GM18867 (cell line): ENCODE measurements around the gene ZNF263.

Source experiments
- ATAC-seq: cut with Tn5 transposase; IDR thresholded peaks from one replicate; pipeline ENCODE4 v1.9.1; 2021; ENCODE audit warnings: mild to moderate bottlenecking, moderate library complexity; ENCODE audit not compliant: unreplicated experiment

Gene ZNF263

GRCh38 chr16:3282730-3283542 is at the start of gene ZNF263:
TSS of gene ZNF263 (plus strand) at chr16:3283491. CDS start at chr16:3283819, 328 bp downstream.
- peak; percentile 77 for ATAC-seq

- no peak for ATAC-seq
These were observed 48.8 kb upstream of the ZNF263 start for GRCh38 chr16:3234543-3234856.

- ATAC-seq = peak; percentile 92
These were observed 48.3 kb upstream of the ZNF263 start, which contains the start of gene ZNF200 for GRCh38 chr16:3234857-3235561. TSS of gene ZNF200 (minus strand) at chr16:3235158. CDS start at chr16:3233755, 1,403 bp downstream.

- no peak for ATAC-seq
These were observed 47.2 kb upstream of the ZNF263 start for GRCh38 chr16:3235856-3236669.

- ATAC-seq = no peak
These were observed 41.5 kb upstream of the ZNF263 start for GRCh38 chr16:3241761-3242160.

GRCh38 chr16:3242709-3243108 is 40.6 kb upstream of the ZNF263 start:
- ATAC-seq = no peak

GRCh38 chr16:3243882-3244281 is 39.4 kb upstream of the ZNF263 start:
- ATAC-seq = no peak

GRCh38 chr16:3246002-3246401 is 37.3 kb upstream of the ZNF263 start:
- ATAC-seq = no peak

- no peak for ATAC-seq
These were observed 36.4 kb upstream of the ZNF263 start for GRCh38 chr16:3246876-3247275.

- no peak for ATAC-seq
These were observed 34.7 kb upstream of the ZNF263 start for GRCh38 chr16:3248596-3248995.

- no peak for ATAC-seq
These were observed 34.3 kb upstream of the ZNF263 start for GRCh38 chr16:3249020-3249419.

- no peak for ATAC-seq
These were observed 33.8 kb upstream of the ZNF263 start for GRCh38 chr16:3249451-3249850.

GRCh38 chr16:3252967-3253366 is 30.3 kb upstream of the ZNF263 start:
- no peak for ATAC-seq

- ATAC-seq = no peak
These were observed 29.0 kb upstream of the ZNF263 start for GRCh38 chr16:3254309-3254708.

- ATAC-seq = no peak
These were observed 27.0 kb upstream of the ZNF263 start, which contains the start of gene MEFV for GRCh38 chr16:3256146-3256865. TSS of gene MEFV (minus strand) at chr16:3256633. CDS start at chr16:3256587, 46 bp downstream.

- ATAC-seq = no peak
These were observed 26.3 kb upstream of the ZNF263 start for GRCh38 chr16:3256866-3257465.

- no peak for ATAC-seq
These were observed 23.5 kb upstream of the ZNF263 start for GRCh38 chr16:3259836-3260235.

- no peak for ATAC-seq
These were observed 20.8 kb upstream of the ZNF263 start for GRCh38 chr16:3262517-3262916.

GRCh38 chr16:3264137-3265036 is 18.9 kb upstream of the ZNF263 start:
- ATAC-seq = peak; percentile 88
